Activated CD8-positive, alpha-beta memory T cell treated with anti-CD3 and anti-CD28 coated beads, Interleukin-2, amount 50 U/mL, for 1 hour (primary cell): ENCODE results near the gene MAGEE2.
"Not testable (repeated sequence)": the region's sequence is repeated elsewhere in the genome, so short reads cannot be mapped to it uniquely, and the experiment has no call there.

Source experiments
- DNase-seq: peaks from one replicate; pipeline ENCODE4 v3.0.0-alpha.2; 2020; ENCODE audit errors: extremely low read depth

MAGEE2 gene, protein sequence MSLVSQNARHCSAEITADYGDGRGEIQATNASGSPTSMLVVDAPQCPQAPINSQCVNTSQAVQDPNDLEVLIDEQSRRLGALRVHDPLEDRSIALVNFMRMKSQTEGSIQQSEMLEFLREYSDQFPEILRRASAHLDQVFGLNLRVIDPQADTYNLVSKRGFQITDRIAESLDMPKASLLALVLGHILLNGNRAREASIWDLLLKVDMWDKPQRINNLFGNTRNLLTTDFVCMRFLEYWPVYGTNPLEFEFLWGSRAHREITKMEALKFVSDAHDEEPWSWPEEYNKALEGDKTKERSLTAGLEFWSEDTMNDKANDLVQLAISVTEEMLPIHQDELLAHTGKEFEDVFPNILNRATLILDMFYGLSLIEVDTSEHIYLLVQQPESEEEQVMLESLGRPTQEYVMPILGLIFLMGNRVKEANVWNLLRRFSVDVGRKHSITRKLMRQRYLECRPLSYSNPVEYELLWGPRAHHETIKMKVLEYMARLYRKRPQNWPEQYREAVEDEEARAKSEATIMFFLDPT

GRCh38 chrX:75784680-75785491, at the start of gene MAGEE2:
Gene MAGEE2, minus strand, starts transcription at chrX:75785254. Its CDS starts 203 bp downstream, at chrX:75785051.
- no peak for DNase-seq

GRCh38 chrX:75786290-75786689, 1.2 kb upstream of the MAGEE2 start:
- no peak for DNase-seq

DNA sequence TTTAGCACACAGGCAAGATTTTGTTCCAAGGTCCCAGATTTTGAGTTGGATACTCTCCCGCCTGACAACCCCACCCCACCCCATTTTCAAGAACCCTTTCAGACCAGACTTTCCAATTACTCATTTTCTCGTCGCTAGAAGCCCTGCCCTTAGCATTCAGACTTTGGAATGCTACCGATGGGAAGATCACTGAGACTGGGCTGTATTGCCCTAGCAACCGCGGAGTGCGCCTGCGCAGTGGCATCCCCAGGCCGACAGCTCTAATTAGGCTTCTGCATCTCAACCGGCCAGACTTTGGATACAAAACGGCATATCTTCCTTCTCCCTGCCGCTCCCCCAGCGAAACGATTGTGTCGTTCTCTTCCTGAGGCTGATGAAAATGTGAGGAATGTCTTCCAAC, 3.4 kb downstream of the MAGEE2 start:
- no peak for DNase-seq

- DNase-seq = not testable (repeated sequence)
Observed at GRCh38 chrX:75768063-75768462, 17.0 kb downstream of the MAGEE2 start.

GRCh38 chrX:75748431-75748830, 36.6 kb downstream of the MAGEE2 start:
- DNase-seq = no peak

DNA sequence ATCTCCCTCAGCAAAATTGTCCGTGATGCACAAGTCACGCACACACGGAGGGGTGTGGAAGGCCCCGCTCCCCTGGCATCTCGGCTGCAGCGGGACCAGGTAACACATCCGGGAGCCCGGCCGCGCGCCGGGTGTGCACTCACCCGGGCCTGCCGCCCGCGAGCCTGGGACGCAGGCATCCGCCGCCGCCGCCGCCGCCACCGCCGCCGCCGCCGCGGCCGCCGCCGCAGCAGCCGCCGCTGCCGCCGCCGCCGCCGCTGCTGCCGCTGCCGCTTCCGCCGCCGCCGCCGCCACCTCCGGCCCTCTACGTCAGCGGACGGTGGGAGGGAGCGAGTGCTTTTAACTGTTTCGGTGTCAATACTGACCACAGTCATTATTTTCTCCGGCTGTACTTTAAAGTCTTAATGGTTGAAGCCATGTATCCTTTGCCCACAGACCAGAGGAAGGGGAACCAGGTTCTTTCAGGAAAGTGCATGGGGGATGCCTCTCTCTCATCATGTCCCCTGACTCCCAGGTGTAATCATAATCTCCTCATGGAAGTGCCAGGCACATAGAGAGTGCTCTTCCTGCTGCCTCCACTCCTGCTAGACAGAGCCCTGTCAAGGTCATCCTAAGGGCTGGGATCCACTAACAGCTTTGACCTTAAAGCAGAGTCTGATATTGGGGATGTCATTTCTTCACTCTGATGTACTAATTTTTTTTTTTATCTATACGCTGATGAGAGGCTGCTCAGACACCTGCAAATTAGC, 38.0 kb downstream of the MAGEE2 start:
- DNase-seq = no peak
